ENCODE data around the gene PCARE.

PCARE gene

DNA sequence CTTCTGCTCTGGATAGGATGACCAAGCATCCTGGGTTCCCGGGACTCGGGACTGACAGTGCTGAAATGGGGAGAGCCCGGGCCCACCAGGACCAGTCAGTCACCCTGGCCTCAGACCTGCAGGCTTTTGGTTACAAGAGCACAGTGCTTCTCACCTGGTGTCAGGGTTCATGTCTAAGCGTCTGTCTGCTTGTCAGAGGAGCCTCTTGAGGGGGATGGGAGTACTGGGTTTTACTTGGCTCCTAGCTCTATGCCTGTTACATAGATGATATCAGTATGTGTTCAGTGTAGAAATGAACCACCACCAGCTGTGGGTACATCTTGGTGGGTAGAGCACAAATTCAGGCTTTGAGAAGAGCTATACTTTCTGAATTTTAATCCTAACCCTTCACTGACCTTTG lies 29.9 kb downstream of the PCARE start:
- no peak overlapping the region for H3K4me3 ChIP-seq (ENCODE audit: low read depth, low read length)
- ChIA-PET POLR2A (no interaction called here), CTCF (no interaction called here)
- H3K27ac ChIP-seq (ENCODE audit: extremely low read depth, low read depth, low read length) = no peak overlapping the region
- no peaks in the 10 kb centered on the region for H3K9me3 ChIP-seq (ENCODE audit: control insufficient read depth, insufficient read depth, low read depth, low read length)
- no peaks in the 10 kb centered on the region for H3K36me3 ChIP-seq (ENCODE audit: control insufficient read depth in 2 of 2, insufficient read depth in 1 of 2, low read length in 2 of 2)
- no peaks in the 10 kb centered on the region for H3K4me1 ChIP-seq (ENCODE audit: control insufficient read depth, insufficient read depth, low read length)
- TF ChIP-seq SCRT1 (tag by site-specific recombination; IDR thresholded peaks at IDR 0.05; ENCODE audit: borderline replicate concordance) (no peak), ZNF677 (tag by site-specific recombination; IDR thresholded peaks at IDR 0.05) (no peak), ZNF777 (tag by site-specific recombination; IDR thresholded peaks at IDR 0.05; ENCODE audit: borderline replicate concordance) (no peak), KLF10 (tag by site-specific recombination; IDR thresholded peaks at IDR 0.05) (no peak), KLF8 (tag by site-specific recombination; IDR thresholded peaks at IDR 0.05) (no peak), ZNF747 (tag by site-specific recombination; IDR thresholded peaks at IDR 0.05) (no peak), ZFHX2 (tag by site-specific recombination; conservative IDR thresholded peaks at IDR 0.05) (no peak), SALL2 (tag by site-specific recombination; IDR thresholded peaks at IDR 0.05; ENCODE audit: borderline replicate concordance) (no peak), ZNF214 (tag by site-specific recombination; IDR thresholded peaks at IDR 0.05; ENCODE audit: borderline replicate concordance) (no peak), ZNF626 (tag by site-specific recombination; IDR thresholded peaks at IDR 0.05) (no peak), ZNF561 (tag by site-specific recombination; IDR thresholded peaks at IDR 0.05; ENCODE audit: borderline replicate concordance) (no peak)
- TF ChIP-seq, protein P1, sequence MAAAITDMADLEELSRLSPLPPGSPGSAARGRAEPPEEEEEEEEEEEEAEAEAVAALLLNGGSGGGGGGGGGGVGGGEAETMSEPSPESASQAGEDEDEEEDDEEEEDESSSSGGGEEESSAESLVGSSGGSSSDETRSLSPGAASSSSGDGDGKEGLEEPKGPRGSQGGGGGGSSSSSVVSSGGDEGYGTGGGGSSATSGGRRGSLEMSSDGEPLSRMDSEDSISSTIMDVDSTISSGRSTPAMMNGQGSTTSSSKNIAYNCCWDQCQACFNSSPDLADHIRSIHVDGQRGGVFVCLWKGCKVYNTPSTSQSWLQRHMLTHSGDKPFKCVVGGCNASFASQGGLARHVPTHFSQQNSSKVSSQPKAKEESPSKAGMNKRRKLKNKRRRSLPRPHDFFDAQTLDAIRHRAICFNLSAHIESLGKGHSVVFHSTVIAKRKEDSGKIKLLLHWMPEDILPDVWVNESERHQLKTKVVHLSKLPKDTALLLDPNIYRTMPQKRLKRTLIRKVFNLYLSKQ (tag by site-specific recombination; IDR thresholded peaks at IDR 0.05; ENCODE audit: borderline replicate concordance) = no peak
- TF ChIP-seq, protein P2, sequence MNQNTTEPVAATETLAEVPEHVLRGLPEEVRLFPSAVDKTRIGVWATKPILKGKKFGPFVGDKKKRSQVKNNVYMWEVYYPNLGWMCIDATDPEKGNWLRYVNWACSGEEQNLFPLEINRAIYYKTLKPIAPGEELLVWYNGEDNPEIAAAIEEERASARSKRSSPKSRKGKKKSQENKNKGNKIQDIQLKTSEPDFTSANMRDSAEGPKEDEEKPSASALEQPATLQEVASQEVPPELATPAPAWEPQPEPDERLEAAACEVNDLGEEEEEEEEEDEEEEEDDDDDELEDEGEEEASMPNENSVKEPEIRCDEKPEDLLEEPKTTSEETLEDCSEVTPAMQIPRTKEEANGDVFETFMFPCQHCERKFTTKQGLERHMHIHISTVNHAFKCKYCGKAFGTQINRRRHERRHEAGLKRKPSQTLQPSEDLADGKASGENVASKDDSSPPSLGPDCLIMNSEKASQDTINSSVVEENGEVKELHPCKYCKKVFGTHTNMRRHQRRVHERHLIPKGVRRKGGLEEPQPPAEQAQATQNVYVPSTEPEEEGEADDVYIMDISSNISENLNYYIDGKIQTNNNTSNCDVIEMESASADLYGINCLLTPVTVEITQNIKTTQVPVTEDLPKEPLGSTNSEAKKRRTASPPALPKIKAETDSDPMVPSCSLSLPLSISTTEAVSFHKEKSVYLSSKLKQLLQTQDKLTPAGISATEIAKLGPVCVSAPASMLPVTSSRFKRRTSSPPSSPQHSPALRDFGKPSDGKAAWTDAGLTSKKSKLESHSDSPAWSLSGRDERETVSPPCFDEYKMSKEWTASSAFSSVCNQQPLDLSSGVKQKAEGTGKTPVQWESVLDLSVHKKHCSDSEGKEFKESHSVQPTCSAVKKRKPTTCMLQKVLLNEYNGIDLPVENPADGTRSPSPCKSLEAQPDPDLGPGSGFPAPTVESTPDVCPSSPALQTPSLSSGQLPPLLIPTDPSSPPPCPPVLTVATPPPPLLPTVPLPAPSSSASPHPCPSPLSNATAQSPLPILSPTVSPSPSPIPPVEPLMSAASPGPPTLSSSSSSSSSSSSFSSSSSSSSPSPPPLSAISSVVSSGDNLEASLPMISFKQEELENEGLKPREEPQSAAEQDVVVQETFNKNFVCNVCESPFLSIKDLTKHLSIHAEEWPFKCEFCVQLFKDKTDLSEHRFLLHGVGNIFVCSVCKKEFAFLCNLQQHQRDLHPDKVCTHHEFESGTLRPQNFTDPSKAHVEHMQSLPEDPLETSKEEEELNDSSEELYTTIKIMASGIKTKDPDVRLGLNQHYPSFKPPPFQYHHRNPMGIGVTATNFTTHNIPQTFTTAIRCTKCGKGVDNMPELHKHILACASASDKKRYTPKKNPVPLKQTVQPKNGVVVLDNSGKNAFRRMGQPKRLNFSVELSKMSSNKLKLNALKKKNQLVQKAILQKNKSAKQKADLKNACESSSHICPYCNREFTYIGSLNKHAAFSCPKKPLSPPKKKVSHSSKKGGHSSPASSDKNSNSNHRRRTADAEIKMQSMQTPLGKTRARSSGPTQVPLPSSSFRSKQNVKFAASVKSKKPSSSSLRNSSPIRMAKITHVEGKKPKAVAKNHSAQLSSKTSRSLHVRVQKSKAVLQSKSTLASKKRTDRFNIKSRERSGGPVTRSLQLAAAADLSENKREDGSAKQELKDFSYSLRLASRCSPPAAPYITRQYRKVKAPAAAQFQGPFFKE (tag by site-specific recombination; IDR thresholded peaks at IDR 0.05; ENCODE audit: borderline replicate concordance) = no peak

DNA sequence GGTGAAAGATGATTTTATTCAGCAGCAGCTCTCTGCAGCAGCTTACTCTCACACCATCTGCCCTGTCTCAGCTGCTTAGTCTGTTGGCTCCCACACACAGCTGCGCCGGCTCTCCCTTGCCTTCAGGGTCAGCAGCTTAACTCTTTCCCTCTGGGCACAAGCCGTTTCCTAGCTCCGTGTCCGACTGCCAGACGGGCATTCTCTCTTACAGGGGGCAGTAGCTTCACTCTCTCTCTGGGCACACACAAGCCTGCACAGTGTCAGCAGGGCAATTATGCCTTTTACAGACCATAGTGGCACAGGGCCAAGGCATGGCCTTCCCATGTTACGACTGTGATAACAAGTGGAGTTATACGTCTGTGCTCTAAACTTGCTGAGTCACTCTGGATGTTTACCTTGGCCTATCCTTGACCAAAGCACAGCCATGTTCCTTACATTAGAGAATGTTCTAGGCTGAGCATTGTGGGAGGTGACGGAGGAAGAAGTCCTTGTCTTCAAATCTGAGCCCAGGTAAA lies 31.7 kb downstream of the PCARE start:
- H3K36me3 ChIP-seq (ENCODE audit: control insufficient read depth in 2 of 2, insufficient read depth in 1 of 2, low read length in 2 of 2) = no peaks in the 10 kb centered on the region
- ChIA-PET CTCF (no interaction called here), POLR2A (interaction anchor here (0.6 kb wide), 1 partner anchor 46 kb away, joined by 3 read pairs; no protein-coding TSS in a partner anchor)
- H3K27ac ChIP-seq (ENCODE audit: extremely low read depth, low read depth, low read length) = no peak overlapping the region
- no peaks in the 10 kb centered on the region for H3K9me3 ChIP-seq (ENCODE audit: control insufficient read depth, insufficient read depth, low read depth, low read length)
- no peak overlapping the region for H3K4me3 ChIP-seq (ENCODE audit: low read depth, low read length)
- no peaks in the 10 kb centered on the region for H3K4me1 ChIP-seq (ENCODE audit: control insufficient read depth, insufficient read depth, low read length)
- TF ChIP-seq, protein P3, sequence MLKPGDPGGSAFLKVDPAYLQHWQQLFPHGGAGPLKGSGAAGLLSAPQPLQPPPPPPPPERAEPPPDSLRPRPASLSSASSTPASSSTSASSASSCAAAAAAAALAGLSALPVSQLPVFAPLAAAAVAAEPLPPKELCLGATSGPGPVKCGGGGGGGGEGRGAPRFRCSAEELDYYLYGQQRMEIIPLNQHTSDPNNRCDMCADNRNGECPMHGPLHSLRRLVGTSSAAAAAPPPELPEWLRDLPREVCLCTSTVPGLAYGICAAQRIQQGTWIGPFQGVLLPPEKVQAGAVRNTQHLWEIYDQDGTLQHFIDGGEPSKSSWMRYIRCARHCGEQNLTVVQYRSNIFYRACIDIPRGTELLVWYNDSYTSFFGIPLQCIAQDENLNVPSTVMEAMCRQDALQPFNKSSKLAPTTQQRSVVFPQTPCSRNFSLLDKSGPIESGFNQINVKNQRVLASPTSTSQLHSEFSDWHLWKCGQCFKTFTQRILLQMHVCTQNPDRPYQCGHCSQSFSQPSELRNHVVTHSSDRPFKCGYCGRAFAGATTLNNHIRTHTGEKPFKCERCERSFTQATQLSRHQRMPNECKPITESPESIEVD (tag by site-specific recombination; IDR thresholded peaks at IDR 0.05) = no peak
- TF ChIP-seq HOXC10 (CRISPR knock-in tag; IDR thresholded peaks at IDR 0.05) (no peak), ZNF530 (tag by site-specific recombination; IDR thresholded peaks at IDR 0.05; ENCODE audit: low read depth) (no peak), ZNF792 (tag by site-specific recombination; IDR thresholded peaks at IDR 0.05) (no peak), ZNF292 (tag by site-specific recombination; IDR thresholded peaks at IDR 0.05; ENCODE audit: borderline replicate concordance, low read depth) (no peak), ZNF311 (tag by site-specific recombination; IDR thresholded peaks at IDR 0.05; ENCODE audit: borderline replicate concordance) (no peak), ZNF169 (tag by site-specific recombination; IDR thresholded peaks at IDR 0.05) (no peak), ZNF146 (tag by site-specific recombination; IDR thresholded peaks at IDR 0.05) (no peak), ZNF654 (tag by site-specific recombination; IDR thresholded peaks at IDR 0.05; ENCODE audit: low read depth) (no peak)
- TF ChIP-seq, protein P4, sequence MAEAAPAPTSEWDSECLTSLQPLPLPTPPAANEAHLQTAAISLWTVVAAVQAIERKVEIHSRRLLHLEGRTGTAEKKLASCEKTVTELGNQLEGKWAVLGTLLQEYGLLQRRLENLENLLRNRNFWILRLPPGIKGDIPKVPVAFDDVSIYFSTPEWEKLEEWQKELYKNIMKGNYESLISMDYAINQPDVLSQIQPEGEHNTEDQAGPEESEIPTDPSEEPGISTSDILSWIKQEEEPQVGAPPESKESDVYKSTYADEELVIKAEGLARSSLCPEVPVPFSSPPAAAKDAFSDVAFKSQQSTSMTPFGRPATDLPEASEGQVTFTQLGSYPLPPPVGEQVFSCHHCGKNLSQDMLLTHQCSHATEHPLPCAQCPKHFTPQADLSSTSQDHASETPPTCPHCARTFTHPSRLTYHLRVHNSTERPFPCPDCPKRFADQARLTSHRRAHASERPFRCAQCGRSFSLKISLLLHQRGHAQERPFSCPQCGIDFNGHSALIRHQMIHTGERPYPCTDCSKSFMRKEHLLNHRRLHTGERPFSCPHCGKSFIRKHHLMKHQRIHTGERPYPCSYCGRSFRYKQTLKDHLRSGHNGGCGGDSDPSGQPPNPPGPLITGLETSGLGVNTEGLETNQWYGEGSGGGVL (tag by site-specific recombination; IDR thresholded peaks at IDR 0.05) = no peak

Data from HEK293 (cell line).